HG03025 (cell line): Measurements from ENCODE around the gene DISC1.

Experiments used
- ATAC-seq: cut with Tn5 transposase; IDR thresholded peaks from one replicate; pipeline ENCODE4 v1.9.1; 2021; ENCODE audit warnings: mild to moderate bottlenecking, moderate library complexity; ENCODE audit not compliant: unreplicated experiment, low FRiP score

DISC1 gene

GRCh38 chr1:232049335-232049734, 422.7 kb downstream of the DISC1 start:
- ATAC-seq = no peak

GRCh38 chr1:232057217-232057895, 430.8 kb downstream of the DISC1 start:
- no peak for ATAC-seq

DNA sequence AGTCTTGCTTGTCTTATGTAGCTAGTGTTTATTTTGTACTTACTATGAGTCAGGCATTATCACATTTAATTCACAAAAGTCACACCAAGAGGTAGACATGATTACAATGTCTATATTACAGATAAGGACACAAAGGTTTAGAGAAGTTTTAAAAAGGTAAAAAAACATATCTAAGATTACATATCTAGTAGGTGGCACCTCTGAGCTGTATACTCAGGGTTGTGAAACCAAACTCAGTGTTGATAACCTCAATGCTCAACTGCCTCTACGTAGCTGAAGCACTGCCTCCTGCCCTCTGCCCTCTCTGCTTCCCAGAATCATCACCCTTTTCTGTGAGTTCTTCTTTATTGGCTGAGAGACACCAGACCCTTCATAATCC, 431.3 kb downstream of the DISC1 start:
- ATAC-seq = no peak

DNA sequence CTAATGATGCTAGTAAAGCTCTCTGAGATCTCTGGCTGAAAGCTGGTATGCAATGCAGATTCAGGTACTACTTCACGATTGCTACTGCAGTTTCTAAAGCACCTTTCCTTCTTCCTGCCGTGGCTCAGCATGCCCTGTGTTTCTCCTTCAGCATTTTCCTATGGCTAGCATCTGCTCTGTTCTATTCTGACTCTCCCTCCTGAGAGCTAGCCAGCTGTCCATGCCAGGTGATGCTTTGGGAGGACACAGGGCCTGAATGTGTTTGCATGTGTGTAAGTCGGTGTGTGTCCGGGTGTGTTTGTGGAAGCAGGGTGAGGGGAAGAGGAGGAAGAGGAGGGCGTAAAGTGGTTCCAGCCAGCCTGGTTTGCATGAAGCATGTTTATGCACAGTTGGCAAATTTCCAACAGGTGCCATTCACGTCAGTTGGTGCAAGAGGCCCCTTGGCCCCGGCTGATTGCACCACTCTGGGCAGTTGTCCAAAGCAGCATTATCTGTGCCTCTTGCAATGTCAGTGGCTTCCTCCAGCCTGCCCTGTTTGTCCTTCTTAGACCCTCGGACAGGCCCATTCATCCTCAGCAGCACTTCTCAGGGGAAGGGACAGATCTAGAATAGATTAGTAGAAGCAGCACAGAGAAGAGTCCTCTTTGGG, 433.3 kb downstream of the DISC1 start:
- no peak for ATAC-seq

- ATAC-seq = no peak
Measured at GRCh38 chr1:232062967-232063366, 436.4 kb downstream of the DISC1 start.

DNA sequence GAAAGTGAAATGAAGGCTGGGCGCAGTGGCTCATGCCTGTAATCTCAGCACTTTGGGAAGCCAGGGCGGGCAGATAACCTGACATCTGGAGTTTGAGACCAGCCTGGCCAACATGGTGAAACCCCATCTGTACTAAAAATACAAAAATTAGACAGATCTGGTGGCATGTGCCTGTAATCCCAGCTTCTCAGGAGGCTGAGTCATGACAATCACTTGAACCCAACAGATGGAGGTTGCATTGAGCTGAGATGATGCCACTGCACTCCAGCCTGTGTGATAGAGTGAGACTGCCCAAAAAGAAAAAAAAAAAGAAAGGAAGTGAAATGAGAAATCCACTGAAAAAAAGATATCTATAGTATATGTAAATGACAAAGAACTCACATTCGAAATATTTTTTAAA, 439.9 kb downstream of the DISC1 start:
- no peak for ATAC-seq

DNA sequence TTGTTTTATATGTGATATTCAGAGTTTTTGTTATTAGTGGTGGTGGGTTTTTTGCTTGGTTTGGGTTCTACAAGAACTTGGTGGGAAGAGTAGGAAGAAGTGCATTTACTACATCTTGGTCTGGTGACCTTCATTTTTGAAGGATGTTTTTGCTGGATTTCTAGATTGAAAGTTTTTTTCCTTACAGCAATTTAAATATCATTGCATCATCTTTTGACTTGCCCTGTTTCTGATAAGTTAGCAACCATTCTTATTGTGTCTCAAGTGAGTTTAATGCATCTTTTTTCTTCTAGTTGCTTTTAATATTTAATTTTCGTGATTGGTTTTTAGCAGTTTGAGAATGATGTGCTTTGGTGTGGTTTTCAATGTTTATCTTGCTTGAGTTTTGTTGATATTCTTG, 447.7 kb downstream of the DISC1 start:
- no peak for ATAC-seq

DNA sequence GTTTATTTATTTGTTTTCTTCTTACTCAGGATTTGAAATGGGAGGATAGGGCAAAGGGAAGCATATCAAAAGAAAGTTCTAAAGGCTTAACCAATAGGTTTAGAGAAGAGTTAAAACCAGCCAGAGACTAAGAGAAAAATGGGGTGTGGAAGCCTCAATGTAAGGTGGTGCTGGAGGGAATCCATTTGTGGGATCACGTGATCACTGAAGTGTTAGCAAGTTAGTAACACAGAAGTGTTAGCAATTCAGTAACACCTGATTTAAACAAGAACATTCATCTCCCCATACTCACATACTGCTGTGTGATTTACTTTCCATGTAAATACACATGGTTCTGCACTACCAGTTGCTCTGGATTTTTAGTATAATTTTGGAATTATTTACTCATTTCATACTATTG, 451.2 kb downstream of the DISC1 start:
- ATAC-seq = no peak

DNA sequence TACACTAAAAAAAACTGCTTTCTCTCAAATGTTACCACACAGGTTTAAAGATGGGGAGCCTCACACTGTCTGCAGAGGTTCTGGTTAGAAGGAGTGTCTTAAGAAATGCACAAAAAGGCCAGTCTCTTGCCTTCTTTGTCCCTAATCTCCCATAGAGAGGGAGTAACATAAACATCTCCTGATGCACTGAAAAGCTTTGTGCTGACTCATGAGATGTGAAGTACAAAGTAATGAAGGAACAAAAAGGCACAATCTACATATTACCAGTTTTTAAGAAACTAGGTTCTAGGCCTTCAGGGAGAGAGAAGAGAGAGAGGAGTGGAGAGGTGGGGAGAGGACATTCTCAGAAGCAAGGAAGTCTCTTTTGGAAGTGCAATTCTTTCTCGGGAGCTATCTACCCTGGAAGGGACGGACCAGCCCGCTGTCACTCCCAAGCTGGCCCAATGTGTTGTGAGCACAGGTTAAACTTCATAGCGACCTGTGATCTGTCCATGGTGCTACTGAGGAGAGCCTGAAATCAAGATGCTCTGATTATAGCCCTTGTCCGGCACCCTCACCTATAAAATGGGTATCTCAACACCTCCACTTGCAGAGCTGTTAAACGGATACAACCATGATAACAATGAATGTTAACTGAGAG, 458.1 kb downstream of the DISC1 start:
- no peak for ATAC-seq

DNA sequence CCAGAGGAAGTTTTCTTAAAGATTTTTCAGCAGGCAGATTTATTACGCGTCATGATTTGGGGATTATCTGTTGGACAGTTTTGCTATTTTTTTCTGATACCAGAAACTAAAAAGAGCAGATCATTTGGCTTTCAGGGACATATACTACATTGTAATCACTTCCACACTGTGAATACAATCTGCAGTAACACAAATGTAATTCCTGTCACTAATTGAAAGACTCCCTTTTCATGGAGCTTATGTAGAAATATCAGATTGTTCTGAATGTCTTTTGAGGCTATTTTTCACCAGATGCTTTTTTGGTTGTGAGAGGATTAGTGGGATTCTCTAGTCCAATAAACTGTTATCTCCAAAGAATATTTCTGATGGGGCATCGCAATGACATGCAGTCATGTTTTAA, 464.2 kb downstream of the DISC1 start:
- no peak for ATAC-seq
